PFSK-1 (cell line): ENCODE data around the gene CARNS1.
A peak's percentile ranks its signal among the peaks of the same experiment; 100 is the strongest.

Source experiments
- FOXP2 ChIP-seq: optimal IDR thresholded peaks from 2 replicates; pipeline ENCODE3; 2011; ENCODE audit warnings: borderline replicate concordance, control low read depth, inconsistent platforms; ENCODE audit not compliant: insufficient read depth; ENCODE audit errors: extremely low read length, extremely low read depth
- POLR2AphosphoS5 ChIP-seq: IDR thresholded peaks from 2 replicates; pipeline ENCODE4 v1.6.1; 2012; ENCODE audit warnings: low read depth, mild to moderate bottlenecking, control low read depth, low read length, moderate library complexity
- SIN3A ChIP-seq: IDR thresholded peaks from 2 replicates; pipeline ENCODE4 v1.6.1; 2012; ENCODE audit warnings: mild to moderate bottlenecking, low read length, moderate library complexity, borderline replicate concordance; ENCODE audit not compliant: insufficient read depth
- TAF1 ChIP-seq: IDR thresholded peaks from 2 replicates; pipeline ENCODE4 v1.6.1; 2012; ENCODE audit warnings: low read length, control low read depth, borderline replicate concordance; ENCODE audit not compliant: insufficient read depth
- TF ChIP-seq, protein P1 (sequence below), 2 experiments: IDR thresholded peaks; 2 replicates each; pipeline versions ENCODE4 v1.6.1 to v1.8.0; 2011 to 2012; ENCODE audit warnings: low read depth in 2 of 2, low read length in 2 of 2, control low read depth in 1 of 2, inconsistent platforms in 1 of 2, mild to moderate bottlenecking in 1 of 2, moderate library complexity in 1 of 2; ENCODE audit not compliant: insufficient read depth in 1 of 2

CARNS1 gene

DNA sequence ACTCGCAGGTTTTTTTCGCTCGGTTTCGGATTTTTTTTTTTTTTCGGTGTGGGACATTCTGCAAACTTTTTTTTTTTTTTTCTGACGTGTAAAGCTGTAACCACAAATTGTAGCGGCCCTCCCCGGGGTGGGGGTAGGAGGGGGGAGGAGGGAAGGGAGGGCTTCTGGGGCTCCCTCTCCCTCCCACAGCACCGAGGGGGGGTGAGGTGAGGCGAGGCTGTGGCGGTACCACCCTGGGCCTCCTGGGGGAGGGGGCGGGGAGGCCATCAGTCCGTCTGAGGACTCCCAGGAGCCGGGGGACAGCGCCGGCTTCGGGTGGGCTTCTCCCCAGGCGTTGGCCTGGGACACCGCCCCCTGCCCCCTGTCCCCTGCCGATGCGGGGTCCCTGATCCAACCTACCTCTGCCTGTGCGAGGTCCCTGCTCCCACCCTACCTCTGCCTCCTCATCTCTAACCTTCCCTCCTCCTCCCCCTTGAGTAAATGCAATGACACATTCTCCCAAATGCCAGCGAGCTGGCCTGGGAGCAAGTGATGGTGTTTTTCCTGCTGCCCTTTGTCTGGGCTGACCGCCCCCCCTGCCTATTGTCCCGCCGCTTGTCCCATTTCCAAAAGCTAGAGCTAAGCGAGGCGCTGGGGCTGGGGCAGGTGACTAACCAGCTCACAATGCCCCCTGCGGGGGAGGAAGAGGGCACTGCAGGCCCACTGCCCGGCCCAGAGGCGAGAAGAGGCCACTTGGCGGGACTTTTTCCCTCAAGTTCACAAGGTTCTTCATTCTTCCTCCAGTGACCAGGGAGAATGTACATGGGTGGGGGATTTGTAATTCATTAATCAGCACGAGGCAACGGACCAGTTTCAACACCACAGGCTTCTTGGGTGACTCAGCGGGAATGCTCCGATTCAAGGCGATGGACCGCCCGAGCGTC is 41.6 kb upstream of the CARNS1 start:
- no peak for TF ChIP-seq FOXP2
- 0 out of 2 replicates have a peak, but pooled peaks have one; percentile 42 for TF ChIP-seq TAF1

DNA sequence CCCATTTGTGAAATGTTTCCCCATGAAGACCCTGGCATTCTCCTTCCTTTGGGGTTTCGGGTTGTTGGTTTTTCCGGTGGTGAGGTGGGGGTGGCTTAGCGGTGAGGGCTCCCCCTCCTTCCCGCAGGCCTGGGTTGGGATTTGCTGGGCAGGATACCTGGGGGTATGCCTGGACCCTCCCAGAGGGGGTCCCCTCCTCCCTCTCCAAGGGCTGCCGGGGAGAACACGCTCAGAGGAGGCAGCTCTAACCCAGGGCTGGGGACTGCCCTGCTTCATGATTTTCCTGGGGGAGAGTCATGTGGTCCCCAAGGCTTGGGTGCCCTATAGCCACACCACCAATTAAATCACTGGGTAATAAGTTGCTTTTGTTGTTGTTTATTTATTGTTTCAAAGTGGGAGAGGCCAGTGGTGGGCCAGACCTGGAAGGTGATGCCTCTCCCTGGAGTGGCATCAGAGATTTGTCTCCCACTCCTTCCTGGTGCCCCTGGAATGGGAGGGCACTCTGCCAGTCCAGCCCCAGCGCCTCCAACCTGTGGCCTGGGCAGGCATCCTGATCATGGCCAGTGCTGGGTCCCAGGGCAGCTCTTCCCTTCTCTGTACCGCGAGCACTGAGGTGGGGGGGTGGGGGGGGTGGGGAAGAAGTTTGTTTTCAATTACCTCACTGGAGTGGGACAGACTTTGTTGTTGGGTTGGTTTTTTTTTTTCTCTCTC is 40.8 kb upstream of the CARNS1 start:
- TF ChIP-seq POLR2AphosphoS5 (no peak), FOXP2 (no peak), SIN3A (no peak), TAF1 (no peak)
- TF ChIP-seq, protein P1, sequence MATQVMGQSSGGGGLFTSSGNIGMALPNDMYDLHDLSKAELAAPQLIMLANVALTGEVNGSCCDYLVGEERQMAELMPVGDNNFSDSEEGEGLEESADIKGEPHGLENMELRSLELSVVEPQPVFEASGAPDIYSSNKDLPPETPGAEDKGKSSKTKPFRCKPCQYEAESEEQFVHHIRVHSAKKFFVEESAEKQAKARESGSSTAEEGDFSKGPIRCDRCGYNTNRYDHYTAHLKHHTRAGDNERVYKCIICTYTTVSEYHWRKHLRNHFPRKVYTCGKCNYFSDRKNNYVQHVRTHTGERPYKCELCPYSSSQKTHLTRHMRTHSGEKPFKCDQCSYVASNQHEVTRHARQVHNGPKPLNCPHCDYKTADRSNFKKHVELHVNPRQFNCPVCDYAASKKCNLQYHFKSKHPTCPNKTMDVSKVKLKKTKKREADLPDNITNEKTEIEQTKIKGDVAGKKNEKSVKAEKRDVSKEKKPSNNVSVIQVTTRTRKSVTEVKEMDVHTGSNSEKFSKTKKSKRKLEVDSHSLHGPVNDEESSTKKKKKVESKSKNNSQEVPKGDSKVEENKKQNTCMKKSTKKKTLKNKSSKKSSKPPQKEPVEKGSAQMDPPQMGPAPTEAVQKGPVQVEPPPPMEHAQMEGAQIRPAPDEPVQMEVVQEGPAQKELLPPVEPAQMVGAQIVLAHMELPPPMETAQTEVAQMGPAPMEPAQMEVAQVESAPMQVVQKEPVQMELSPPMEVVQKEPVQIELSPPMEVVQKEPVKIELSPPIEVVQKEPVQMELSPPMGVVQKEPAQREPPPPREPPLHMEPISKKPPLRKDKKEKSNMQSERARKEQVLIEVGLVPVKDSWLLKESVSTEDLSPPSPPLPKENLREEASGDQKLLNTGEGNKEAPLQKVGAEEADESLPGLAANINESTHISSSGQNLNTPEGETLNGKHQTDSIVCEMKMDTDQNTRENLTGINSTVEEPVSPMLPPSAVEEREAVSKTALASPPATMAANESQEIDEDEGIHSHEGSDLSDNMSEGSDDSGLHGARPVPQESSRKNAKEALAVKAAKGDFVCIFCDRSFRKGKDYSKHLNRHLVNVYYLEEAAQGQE (IDR thresholded peaks at IDR 0.05; ENCODE audit: insufficient read depth in 1 of 2, low read depth in 2 of 2, low read length in 2 of 2) = no peak

DNA sequence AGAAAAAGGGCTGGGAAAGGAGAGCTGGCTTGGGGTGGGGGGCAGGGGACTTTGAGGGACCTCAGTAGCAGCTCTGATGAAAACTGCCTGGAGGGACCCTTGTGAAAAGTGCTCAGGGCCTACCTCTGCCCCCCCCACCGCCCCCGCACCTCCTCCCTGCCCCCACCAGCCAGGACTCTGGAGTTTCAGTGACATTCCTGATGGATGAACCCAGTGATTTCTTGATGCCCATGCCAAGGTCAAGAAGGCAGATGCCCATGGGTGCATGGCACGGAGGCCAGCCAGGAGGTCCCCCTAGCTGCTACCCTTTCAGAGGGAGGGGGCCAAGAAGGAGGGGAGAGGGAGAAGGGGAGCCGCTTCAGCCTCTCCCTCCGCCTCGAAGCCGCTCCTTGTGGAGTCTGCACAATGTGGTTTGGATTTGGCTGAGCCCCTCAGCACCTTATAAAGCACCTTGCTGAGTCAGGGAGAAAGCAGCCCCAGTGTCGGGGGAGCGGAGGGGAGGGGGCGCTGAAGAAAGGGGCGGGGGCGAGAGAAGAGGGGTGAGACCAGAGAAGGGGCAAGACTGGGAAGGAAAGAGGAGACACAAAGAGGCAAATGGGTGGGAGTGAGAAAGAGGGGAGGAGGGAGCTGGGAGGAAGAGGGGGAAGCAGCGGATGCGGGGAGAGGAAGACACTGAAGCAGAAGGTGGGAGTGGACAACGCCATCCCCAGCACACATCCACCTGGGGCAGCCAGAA is 40.0 kb upstream of the CARNS1 start:
- TF ChIP-seq FOXP2 (no peak), POLR2AphosphoS5 (no peak), TAF1 (no peak), SIN3A (no peak)
- TF ChIP-seq, protein P1 (IDR thresholded peaks at IDR 0.05; ENCODE audit: insufficient read depth in 1 of 2, low read depth in 2 of 2, low read length in 2 of 2) = no peak

DNA sequence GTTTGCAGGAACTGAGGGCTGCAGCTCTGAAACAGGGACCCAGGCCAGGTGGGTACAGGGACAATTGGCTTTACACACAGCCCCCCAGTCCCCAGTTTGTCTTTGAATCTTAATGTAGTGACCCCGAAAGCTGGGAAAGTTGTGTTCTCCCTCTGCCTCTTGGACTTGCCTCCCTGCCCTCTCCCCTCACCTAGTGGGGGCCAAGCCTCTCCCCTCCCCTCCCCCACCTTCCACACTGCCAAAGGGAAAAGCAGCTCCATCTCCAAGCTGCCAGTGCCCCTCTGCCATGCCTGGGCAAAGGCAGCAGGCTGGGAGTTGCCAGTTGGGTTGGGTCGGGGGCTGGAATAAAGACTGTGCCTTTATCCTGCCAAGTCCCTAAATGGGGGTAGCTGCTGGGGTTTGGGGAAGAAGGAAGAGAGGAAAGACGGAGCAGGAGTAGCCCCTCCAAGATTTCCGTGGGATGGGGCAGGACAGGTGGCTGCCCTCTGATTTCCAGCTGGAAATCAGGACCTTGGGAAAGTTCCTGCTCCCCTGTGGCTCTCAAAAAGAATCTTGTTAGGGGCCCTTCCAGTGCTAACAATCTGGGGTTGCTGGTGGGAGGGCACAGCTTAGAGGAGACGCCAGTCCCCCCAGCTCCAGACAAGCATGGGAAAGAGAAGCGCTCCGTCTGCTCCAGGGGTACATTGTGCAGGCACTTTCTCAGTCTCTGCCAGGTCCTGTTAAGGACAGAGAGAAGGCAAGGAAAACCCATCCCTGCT is 39.2 kb upstream of the CARNS1 start:
- no peak for TF ChIP-seq POLR2AphosphoS5
- no peak for TF ChIP-seq FOXP2
- TF ChIP-seq, protein P1 (IDR thresholded peaks at IDR 0.05; ENCODE audit: insufficient read depth in 1 of 2, low read depth in 2 of 2, low read length in 2 of 2) = no peak
- TF ChIP-seq TAF1 = no peak
- TF ChIP-seq SIN3A = no peak
